IMR-90 (cell line): ENCODE measurements around the gene PPT2. TPM values are rescaled to one million over a fixed set of nuclear protein-coding genes. Genes with fewer than 3 reads are reported as not detected.

Experiments used
- ATAC-seq: fragments of 200-7000 bp; cut with Tn5 transposase; 2 replicates; pipeline ENCODE4 v1.9.1; 2020; ENCODE audit warnings: low read depth, mild to moderate bottlenecking, moderate library complexity
- BruUV-seq: library from RNA; stranded (reverse); fragments of 400-500 nt; replicated peaks from 2 replicates; lab custom pipeline; 2021; lab: Mats Ljungman, UMichigan
- CTCF ChIA-PET: fragments of 300-600 bp; formaldehyde crosslinking; extraction: SDS; loops from one replicate; lab custom pipeline; 2021; ENCODE audit warnings: antibody characterized with exemption; lab: Yijun Ruan, JAX
- POLR2A ChIA-PET: fragments of 300-600 bp; sonication (Branson Sonifier 250); formaldehyde crosslinking; loops from one replicate; lab custom pipeline; 2022; ENCODE audit warnings: antibody characterized with exemption; ENCODE audit not compliant: unreplicated experiment; lab: Charles Lee
- DNase-seq: peaks from one replicate; pipeline ENCODE4 v3.0.0; 2013
- H2AFZ ChIP-seq: replicated peaks from 2 replicates; pipeline ENCODE3; 2013; ENCODE audit warnings: low read length, mild to moderate bottlenecking; ENCODE audit not compliant: poor library complexity
- H2AK5ac ChIP-seq: 2 replicates; pipeline ENCODE4 v1.6.1; 2013; ENCODE audit warnings: low read depth, low read length, inconsistent platforms
- H2AK9ac ChIP-seq: replicated peaks from 2 replicates; pipeline ENCODE3; 2013; ENCODE audit warnings: mild to moderate bottlenecking, low read depth, low read length, moderate library complexity; ENCODE audit not compliant: poor library complexity
- H2BK120ac ChIP-seq: 2 replicates; pipeline ENCODE4 v1.6.1; 2013; ENCODE audit warnings: low read depth, low read length, inconsistent platforms
- H2BK15ac ChIP-seq: 3 replicates; pipeline ENCODE4 v1.6.1; 2013; ENCODE audit warnings: low read depth, low read length, inconsistent platforms
- H2BK20ac ChIP-seq: 2 replicates; pipeline ENCODE4 v1.6.1; 2013; ENCODE audit warnings: low read depth, mild to moderate bottlenecking, inconsistent platforms, low read length, moderate library complexity
- H2BK5ac ChIP-seq: 2 replicates; pipeline ENCODE4 v1.6.1; 2013; ENCODE audit warnings: mild to moderate bottlenecking, low read depth, low read length, inconsistent platforms; ENCODE audit not compliant: poor library complexity, severe bottlenecking
- H3K14ac ChIP-seq: replicated peaks from 2 replicates; pipeline ENCODE4 v1.6.1; 2013; ENCODE audit warnings: low read depth, low read length, inconsistent platforms
- H3K18ac ChIP-seq: 2 replicates; pipeline ENCODE4 v1.6.1; 2013; ENCODE audit warnings: low read depth, low read length, control low read depth
- H3K23ac ChIP-seq: 2 replicates; pipeline ENCODE4 v1.6.1; 2013; ENCODE audit warnings: low read depth, low read length, inconsistent platforms
- H3K27ac ChIP-seq: 2 replicates; pipeline ENCODE4 v1.5.1; 2013; ENCODE audit warnings: mild to moderate bottlenecking, control low read depth, low read length; ENCODE audit not compliant: insufficient read depth
- H3K27me3 ChIP-seq: 2 replicates; pipeline ENCODE4 v1.6.1; 2013; ENCODE audit warnings: low read length; ENCODE audit not compliant: control insufficient read depth, insufficient read depth
- H3K36me3 ChIP-seq: 2 replicates; pipeline ENCODE4 v1.6.1; 2013; ENCODE audit warnings: low read length, mixed read lengths; ENCODE audit not compliant: control insufficient read depth, insufficient read depth
- H3K4ac ChIP-seq: 2 replicates; pipeline ENCODE4 v1.6.1; 2013; ENCODE audit warnings: low read depth, low read length, inconsistent platforms
- H3K4me1 ChIP-seq: 2 replicates; pipeline ENCODE4 v1.6.1; 2013; ENCODE audit warnings: low read length, mixed read lengths; ENCODE audit not compliant: control insufficient read depth, insufficient read depth
- H3K4me2 ChIP-seq: 2 replicates; pipeline ENCODE4 v1.6.1; 2013; ENCODE audit warnings: low read depth, mild to moderate bottlenecking, control low read depth, low read length, moderate library complexity
- H3K4me3 ChIP-seq: 2 replicates; pipeline ENCODE4 v1.5.1; 2013; ENCODE audit warnings: low read depth, mild to moderate bottlenecking, control low read depth, low read length, moderate library complexity; ENCODE audit not compliant: insufficient read depth
- H3K56ac ChIP-seq: 2 replicates; pipeline ENCODE4 v1.6.1; 2013; ENCODE audit warnings: low read length, inconsistent platforms; ENCODE audit not compliant: insufficient read depth; ENCODE audit errors: extremely low read depth
- H3K79me1 ChIP-seq, 2 experiments: 2 replicates each; pipeline ENCODE4 v1.6.1; 2013; ENCODE audit warnings: low read length in 2 of 2, inconsistent platforms in 1 of 2, low read depth in 1 of 2
- H3K9ac ChIP-seq: 2 replicates; pipeline ENCODE4 v1.6.1; 2013; ENCODE audit warnings: low read depth, low read length, control low read depth
- H3K9me1 ChIP-seq: 2 replicates; pipeline ENCODE4 v1.6.1; 2013; ENCODE audit warnings: low read length, inconsistent platforms; ENCODE audit not compliant: insufficient read depth
- H3K9me3 ChIP-seq: 2 replicates; pipeline ENCODE4 v1.6.1; 2013; ENCODE audit warnings: low read length; ENCODE audit not compliant: control insufficient read depth, insufficient read depth
- H4K20me1 ChIP-seq: 2 replicates; pipeline ENCODE4 v1.6.1; 2013; ENCODE audit warnings: low read length, inconsistent platforms; ENCODE audit not compliant: insufficient read depth
- H4K5ac ChIP-seq: 2 replicates; pipeline ENCODE4 v1.6.1; 2013; ENCODE audit warnings: mild to moderate bottlenecking, low read depth, low read length, control low read depth
- H4K8ac ChIP-seq, 2 experiments: 2 replicates each; pipeline ENCODE4 v1.6.1; 2013; ENCODE audit warnings: low read depth in 2 of 2, low read length in 2 of 2, control low read depth in 1 of 2, inconsistent platforms in 1 of 2
- H4K91ac ChIP-seq: 2 replicates; pipeline ENCODE4 v1.6.1; 2013; ENCODE audit warnings: low read depth, low read length, inconsistent platforms; ENCODE audit not compliant: insufficient read depth
- BHLHE40 ChIP-seq: fragments of 150-350 bp; IDR thresholded peaks from 2 replicates; pipeline ENCODE4 v1.6.1; 2016; ENCODE audit warnings: mild to moderate bottlenecking, low read depth, low read length
- CHD1 ChIP-seq: IDR thresholded peaks from 2 replicates; pipeline ENCODE4 v1.6.1; 2012; ENCODE audit warnings: low read depth, low read length, improper control_type of control experiment
- CTCF ChIP-seq: conservative IDR thresholded peaks from 2 replicates; pipeline ENCODE4 v1.5.1; 2012; ENCODE audit warnings: mild to moderate bottlenecking, low read depth, low read length, improper control_type of control experiment
- FOS ChIP-seq: fragments of 150-350 bp; IDR thresholded peaks from 2 replicates; pipeline ENCODE4 v1.6.1; 2016; ENCODE audit warnings: low read depth, low read length
- MAFK ChIP-seq: IDR thresholded peaks from 2 replicates; pipeline ENCODE4 v1.6.1; 2012; ENCODE audit warnings: low read depth, low read length, improper control_type of control experiment
- MAZ ChIP-seq: IDR thresholded peaks from 2 replicates; pipeline ENCODE4 v1.6.1; 2012; ENCODE audit warnings: low read depth, mild to moderate bottlenecking, low read length, improper control_type of control experiment, moderate library complexity, borderline replicate concordance
- MXI1 ChIP-seq: IDR thresholded peaks from 2 replicates; pipeline ENCODE4 v1.6.1; 2012; ENCODE audit warnings: low read depth, mild to moderate bottlenecking, low read length, moderate library complexity, borderline replicate concordance
- NFE2L2 ChIP-seq: fragments of 150-350 bp; IDR thresholded peaks from 2 replicates; pipeline ENCODE4 v1.6.1; 2016; ENCODE audit warnings: low read depth, mild to moderate bottlenecking, low read length
- POLR2A ChIP-seq: IDR thresholded peaks from 2 replicates; pipeline ENCODE4 v1.6.1; 2012; ENCODE audit warnings: mild to moderate bottlenecking, low read depth, low read length
- RAD21 ChIP-seq: IDR thresholded peaks from 2 replicates; pipeline ENCODE4 v1.6.1; 2012; ENCODE audit warnings: low read length, improper control_type of control experiment
- RCOR1 ChIP-seq: IDR thresholded peaks from 2 replicates; pipeline ENCODE4 v1.6.1; 2012; ENCODE audit warnings: mild to moderate bottlenecking, low read length, improper control_type of control experiment; ENCODE audit not compliant: insufficient replicate concordance
- RFX5 ChIP-seq: IDR thresholded peaks from 2 replicates; pipeline ENCODE4 v1.8.0; 2012; ENCODE audit warnings: low read depth, mild to moderate bottlenecking, low read length, moderate library complexity
- SMC3 ChIP-seq: fragments of 150-350 bp; IDR thresholded peaks from 2 replicates; pipeline ENCODE4 v1.6.1; 2016; ENCODE audit warnings: low read depth, mild to moderate bottlenecking, antibody characterized with exemption, low read length, moderate library complexity
- USF2 ChIP-seq: fragments of 150-350 bp; IDR thresholded peaks from 2 replicates; pipeline ENCODE4 v1.6.1; 2017; ENCODE audit warnings: mild to moderate bottlenecking, antibody characterized with exemption, low read length, low read depth
- WGBS, 2 experiments: methylation state at CpG; one replicate each; pipeline versions ENCODE4 v1.1.5 to v1.1.7; 2013; ENCODE audit warnings: missing lambda C conversion rate in 2 of 2; ENCODE audit not compliant: insufficient read length in 1 of 2; ENCODE audit errors: extremely low coverage in 2 of 2; 5-methylcytosine and 5-hydroxymethylcytosine counted together
- dilution Hi-C: fragments of 300-500 bp; cut with HindIII; formaldehyde crosslinking; loops from one replicate; pipeline ENCODE4 v1.14.3; 2018; ENCODE audit warnings: low sequenced_read_pairs; ENCODE audit not compliant: unreplicated experiment
- in situ Hi-C: fragments of 300-500 bp; cut with MboI; formaldehyde crosslinking; loops from 3 replicates; pipeline ENCODE4 v1.14.3; 2019; ENCODE audit warnings: low sequenced_read_pairs, inconsistent platforms, mixed read lengths
- intact Hi-C: fragments of 100-400 bp; cut with micrococcal nuclease; formaldehyde crosslinking; loops from 2 replicates; pipeline ENCODE4 v1.10.0; 2022
- polyA plus RNA-seq, 3 experiments: library from polyadenylated mRNA; depleted of rRNA; stranded (reverse); fragments of >200 nt; gene quantifications; 2 replicates each; pipeline ENCODE4 v1.2.3, GENCODE V29; 2012; ENCODE audit warnings: low replicate concordance in 1 of 3
- total RNA-seq: library from RNA; depleted of rRNA; stranded (reverse); fragments of >200 nt; gene quantifications from 2 replicates; pipeline ENCODE4 v1.2.3, GENCODE V29; 2012

The PPT2 gene
- total and polyA plus RNA-seq, 2 of the 4 experiments (the other 2 are of a cell fraction) = 3.2 to 16.2 TPM

- Histone ChIP-seq H3K9me1 (peaks cover 9% of the 10 kb centered on the region), H2AK9ac (peak overlapping the region; percentile 89), H3K18ac (peak overlapping the region; percentile 36), H3K23ac (peak overlapping the region; percentile 96), H3K79me1 (peaks cover 0 to 9% of the 10 kb centered on the region in 2 experiments; a peak in 1 of 4 replicates), H3K4me3 (no peak overlapping the region), H3K4me1 (peaks cover 23% of the 10 kb centered on the region), H2BK120ac (peak overlapping the region; percentile 95), H3K4ac (peak overlapping the region; percentile 89), H2BK5ac (peak overlapping the region; percentile 72), H4K20me1 (peaks cover 4% of the 10 kb centered on the region; the same call in 1 of the 2 replicates), H2BK20ac (peak overlapping the region; percentile 88), H3K27me3 (peaks cover 1% of the 10 kb centered on the region; the same call in 1 of the 2 replicates), H3K56ac (no peak overlapping the region; the same call in 1 of the 2 replicates), H3K14ac (peak overlapping the region; percentile 60), H4K91ac (peak overlapping the region; percentile 91), H3K9me3 (no peaks in the 10 kb centered on the region), H3K27ac (peak overlapping the region; percentile 73), H4K5ac (peak overlapping the region; percentile 39; the same call in 1 of the 2 replicates), H3K36me3 (peaks cover 28% of the 10 kb centered on the region), H2AK5ac (peak overlapping the region; percentile 52), H3K4me2 (peak overlapping the region; percentile 61), H2BK15ac (peak overlapping the region; percentile 84; the same call in 2 of the 3 replicates), H4K8ac (peak overlapping the region; percentile 4 to 44; a peak in 2 of 4 replicates), H3K9ac (no peak overlapping the region), H2AFZ (peak overlapping the region; percentile 71)
- dilution Hi-C loops = no loop called here
- intact Hi-C loops = loop anchor here (2.0 to 5.0 kb wide), 5 partner anchors 63 to 298 kb away; partner anchors contain the start of genes AGPAT1, NELFE, RNF5 and SKIC2
- DNase-seq (peak; percentile 73), ATAC-seq (peak; percentile 33)
- POLR2A ChIA-PET = interaction anchor here (0.7 kb wide), 1 partner anchor 21 kb away, joined by 3 read pairs; no protein-coding TSS in a partner anchor
- 100% methylated on average over 2 of the region's 8 CpGs; no CpG with 5 or more reads in 1 of the 2 experiments for WGBS, 2 experiments
- in situ Hi-C loops = loop anchor here (5.0 to 10.0 kb wide), 3 partner anchors 43 to 140 kb away; partner anchors contain the start of genes DXO, GPSM3 and PBX2
- BruUV-seq = no TSS peak
- CTCF ChIA-PET = interaction anchor here (0.7 to 1.3 kb wide), 5 partner anchors 12 to 63 kb away, joined by 3 to 4 read pairs (median 4); no protein-coding TSS in a partner anchor
- TF ChIP-seq POLR2A (no peak), MAFK (no peak), CTCF (no peak), NFE2L2 (no peak), RCOR1 (no peak), MXI1 (no peak), MAZ (peak; percentile 86), USF2 (no peak), RAD21 (no peak), SMC3 (peak; percentile 21; the same call in 1 of the 2 replicates), RFX5 (no peak), FOS (peak; percentile 43; the same call in 1 of the 2 replicates), BHLHE40 (peak; percentile 47; the same call in 1 of the 2 replicates), CHD1 (no peak)
Observed at GRCh38 chr6:32114796-32115195, 39.1 kb upstream of the PPT2 start.
